ENCODE data around the gene POLR2B.

DNA sequence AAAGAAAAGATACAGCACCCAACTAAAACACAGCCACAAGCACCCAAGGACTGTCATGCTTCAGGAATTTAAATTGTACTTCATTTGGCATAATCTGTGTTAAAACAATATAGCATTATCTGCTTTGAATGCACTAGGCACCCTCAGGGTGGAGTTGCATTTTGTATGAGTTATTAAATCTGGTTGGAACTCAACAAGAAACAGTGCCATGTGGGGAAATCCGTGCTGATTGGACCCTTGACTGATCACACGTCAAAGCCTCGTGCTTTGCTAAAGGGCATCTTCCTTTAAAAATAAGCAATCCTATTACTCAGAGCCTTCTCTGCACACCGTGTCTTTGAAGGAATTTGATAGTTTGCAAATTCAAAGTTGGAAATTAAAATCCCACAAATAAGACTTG lies 96.0 kb downstream of the POLR2B start:
- TF ChIP-seq OVOL2 (CRISPR knock-in tag; IDR thresholded peaks at IDR 0.05; ENCODE audit: borderline replicate concordance) (no peak), CTCF (IDR thresholded peaks at IDR 0.05) (no peak), JAZF1 (CRISPR knock-in tag; IDR thresholded peaks at IDR 0.05) (no peak), ELF4 (CRISPR knock-in tag; IDR thresholded peaks at IDR 0.05; ENCODE audit: low read depth) (no peak), FOXP4 (CRISPR knock-in tag; IDR thresholded peaks at IDR 0.05) (no peak), TCF7 (CRISPR knock-in tag; IDR thresholded peaks at IDR 0.05; ENCODE audit: low read depth) (no peak), FOXJ3 (CRISPR knock-in tag; IDR thresholded peaks at IDR 0.05; ENCODE audit: borderline replicate concordance) (no peak), RORB (CRISPR knock-in tag; IDR thresholded peaks at IDR 0.05) (no peak), SP1 (CRISPR knock-in tag; conservative IDR thresholded peaks at IDR 0.05) (no peak), MYBL2 (CRISPR knock-in tag; IDR thresholded peaks at IDR 0.05) (no peak)
- TF ChIP-seq, protein P1, sequence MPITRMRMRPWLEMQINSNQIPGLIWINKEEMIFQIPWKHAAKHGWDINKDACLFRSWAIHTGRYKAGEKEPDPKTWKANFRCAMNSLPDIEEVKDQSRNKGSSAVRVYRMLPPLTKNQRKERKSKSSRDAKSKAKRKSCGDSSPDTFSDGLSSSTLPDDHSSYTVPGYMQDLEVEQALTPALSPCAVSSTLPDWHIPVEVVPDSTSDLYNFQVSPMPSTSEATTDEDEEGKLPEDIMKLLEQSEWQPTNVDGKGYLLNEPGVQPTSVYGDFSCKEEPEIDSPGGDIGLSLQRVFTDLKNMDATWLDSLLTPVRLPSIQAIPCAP (CRISPR knock-in tag; IDR thresholded peaks at IDR 0.05), result no peak
- TF ChIP-seq, protein P2, sequence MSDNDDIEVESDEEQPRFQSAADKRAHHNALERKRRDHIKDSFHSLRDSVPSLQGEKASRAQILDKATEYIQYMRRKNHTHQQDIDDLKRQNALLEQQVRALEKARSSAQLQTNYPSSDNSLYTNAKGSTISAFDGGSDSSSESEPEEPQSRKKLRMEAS (CRISPR knock-in tag; IDR thresholded peaks at IDR 0.05), result no peak
